IPS-11a (cell line): ENCODE data around the gene BCKDHB.

Experiments
- H3K4me3 ChIP-seq: one replicate; pipeline ENCODE4 v1.5.1; 2013; ENCODE audit warnings: low read depth, low read length, control low read depth

The BCKDHB gene

DNA sequence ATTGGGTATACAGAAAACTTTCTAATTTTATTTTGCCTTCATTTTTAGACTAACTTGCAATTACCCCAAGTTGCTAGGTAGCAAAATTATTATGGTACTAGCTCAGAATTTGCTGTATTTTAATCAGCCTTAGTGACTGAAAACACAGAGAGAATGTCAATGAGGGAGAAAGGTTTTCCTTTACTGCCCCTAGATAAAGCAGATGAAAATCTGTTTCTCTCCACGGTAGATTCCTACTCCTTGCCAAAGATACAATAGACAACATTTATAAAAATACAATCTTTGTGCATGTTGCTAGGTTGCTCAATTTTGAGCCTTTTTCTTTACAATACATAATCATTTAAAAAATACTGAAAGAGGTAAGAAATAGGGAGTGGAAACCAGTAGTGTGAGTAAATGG is 222.2 kb downstream of the BCKDHB start:
- H3K4me3 ChIP-seq: no peak overlapping the region

DNA sequence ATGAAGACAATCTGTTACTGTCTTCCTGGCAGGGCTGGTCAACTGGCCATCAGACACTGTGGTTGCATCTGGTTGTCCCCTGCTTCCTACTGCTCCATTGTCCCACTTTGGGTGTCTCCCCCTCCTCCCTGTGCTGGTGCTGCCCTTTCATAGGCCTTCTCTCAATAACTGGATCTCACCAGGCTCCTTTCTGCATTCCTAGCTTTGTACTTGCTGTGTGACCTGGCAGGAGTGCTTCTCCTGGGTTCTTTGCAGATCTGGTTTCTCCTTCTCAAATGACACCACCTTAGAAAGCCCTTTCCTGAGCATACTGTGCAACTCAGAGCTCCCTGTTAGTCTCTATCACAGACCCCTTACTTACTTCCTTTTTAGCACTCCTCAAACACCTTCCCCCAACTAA is 223.0 kb downstream of the BCKDHB start:
- H3K4me3 ChIP-seq: no peak overlapping the region

DNA sequence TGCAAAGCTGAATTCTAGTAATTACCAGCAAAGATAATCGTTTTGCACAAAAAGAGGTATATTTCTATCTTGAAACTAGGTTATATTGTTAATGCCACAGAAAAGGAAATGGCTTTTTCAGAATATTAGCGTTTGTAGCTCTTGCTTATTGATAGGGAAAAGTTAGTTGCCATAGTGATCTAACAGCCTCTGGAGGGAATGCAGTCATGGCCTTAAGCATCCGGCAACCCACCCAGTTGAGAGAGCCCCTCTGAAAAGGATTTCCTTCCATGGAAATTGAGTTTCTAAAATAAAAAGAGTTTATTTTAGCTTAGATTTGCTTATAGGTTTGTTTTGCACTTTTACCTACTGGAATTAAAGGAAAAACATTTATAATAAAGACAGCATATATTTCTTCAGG is 224.5 kb downstream of the BCKDHB start:
- H3K4me3 ChIP-seq: no peak overlapping the region

DNA sequence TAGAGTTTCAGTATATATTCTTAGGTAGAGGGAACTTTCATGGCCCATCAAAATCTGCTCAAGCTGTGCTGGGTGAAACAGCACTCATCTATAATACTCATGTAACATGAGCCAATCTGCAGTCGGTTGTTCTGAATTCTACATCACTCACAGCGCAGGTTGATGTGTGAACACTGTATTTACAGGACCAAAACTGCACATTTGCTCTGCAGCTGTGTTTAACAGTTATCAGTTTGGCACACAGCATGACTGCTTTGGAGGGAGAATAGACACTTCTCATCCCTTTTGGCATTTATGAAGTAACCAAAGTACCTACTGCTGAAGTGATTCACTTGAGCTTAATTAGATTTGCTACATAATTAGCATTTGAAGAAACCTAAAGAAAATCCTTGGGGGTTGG is 225.1 kb downstream of the BCKDHB start:
- no peak overlapping the region for H3K4me3 ChIP-seq

DNA sequence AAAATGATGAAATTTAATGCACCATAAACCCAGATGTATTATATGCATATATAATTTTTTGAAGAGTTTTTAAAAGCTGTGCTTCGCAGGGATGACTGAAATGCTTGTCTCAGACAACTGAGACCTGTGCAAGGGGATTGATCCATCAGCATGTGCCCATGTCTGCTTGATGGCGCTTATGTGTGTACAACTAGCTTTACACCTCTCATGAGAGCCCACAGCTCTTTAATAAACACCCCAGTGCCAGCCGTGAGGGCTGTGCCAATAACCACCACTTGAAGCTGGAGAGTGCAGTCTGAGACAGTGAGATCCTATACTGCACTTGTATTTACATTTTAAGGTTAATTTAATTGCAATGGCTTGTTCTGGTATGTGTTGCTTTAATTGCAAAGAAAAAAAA is 225.5 kb downstream of the BCKDHB start:
- H3K4me3 ChIP-seq: no peak overlapping the region

DNA sequence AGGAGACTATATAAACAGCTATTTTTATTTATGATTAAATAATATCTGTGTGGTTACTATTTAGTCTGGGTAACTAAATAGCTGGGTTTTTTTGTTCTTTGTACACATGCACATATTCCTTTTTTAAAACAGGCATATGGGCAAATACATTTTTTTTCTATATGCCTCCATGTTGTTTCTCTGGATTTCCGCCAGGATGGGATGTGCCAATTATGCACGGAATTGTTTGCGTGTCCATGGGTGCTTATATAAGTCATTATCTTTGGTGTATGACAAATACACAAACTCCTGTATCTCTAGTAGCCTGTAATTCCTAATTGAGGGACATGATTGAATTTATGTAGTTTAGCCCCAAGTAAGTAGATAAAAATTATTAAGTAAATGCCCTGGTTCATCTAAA is 226.9 kb downstream of the BCKDHB start:
- no peak overlapping the region for H3K4me3 ChIP-seq

DNA sequence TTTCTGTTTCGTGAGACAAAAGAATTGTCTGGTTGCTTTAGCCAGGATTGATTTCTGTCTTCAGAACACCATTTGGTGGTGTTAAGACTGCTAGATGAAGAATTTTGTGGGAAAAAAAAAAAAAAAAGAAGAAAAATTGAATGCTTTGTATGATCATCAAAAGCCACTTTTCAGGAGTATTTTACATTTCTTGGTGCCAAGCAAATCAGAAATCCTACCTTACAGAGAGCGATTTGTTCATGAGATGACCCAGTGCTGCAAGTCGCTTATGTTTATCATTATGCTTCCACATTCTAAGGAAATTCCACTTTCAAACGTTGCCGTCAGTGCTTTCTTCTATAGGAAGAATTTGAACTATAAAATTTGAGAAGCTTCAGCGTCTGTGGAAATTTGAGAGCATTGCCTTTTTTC is 228.7 kb downstream of the BCKDHB start:
- H3K4me3 ChIP-seq: no peak overlapping the region

DNA sequence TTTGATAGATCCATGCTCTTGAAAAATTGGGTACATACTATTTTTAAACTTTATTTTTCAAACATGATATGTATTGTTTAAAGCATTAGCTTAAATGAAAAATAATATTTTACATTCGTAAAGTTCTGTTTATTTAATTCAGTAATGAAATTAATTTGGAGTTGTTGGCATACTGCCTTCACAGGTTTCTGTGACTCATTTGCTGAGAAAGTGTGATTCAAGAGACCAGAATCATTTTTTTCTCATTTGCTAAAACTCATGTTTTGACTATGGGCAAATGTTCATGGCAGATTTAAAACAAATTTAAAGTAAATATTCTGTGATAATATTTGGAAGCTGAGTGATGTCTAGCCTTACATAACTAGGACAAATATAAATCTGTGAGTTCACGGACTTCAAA is 230.4 kb downstream of the BCKDHB start:
- no peak overlapping the region for H3K4me3 ChIP-seq

DNA sequence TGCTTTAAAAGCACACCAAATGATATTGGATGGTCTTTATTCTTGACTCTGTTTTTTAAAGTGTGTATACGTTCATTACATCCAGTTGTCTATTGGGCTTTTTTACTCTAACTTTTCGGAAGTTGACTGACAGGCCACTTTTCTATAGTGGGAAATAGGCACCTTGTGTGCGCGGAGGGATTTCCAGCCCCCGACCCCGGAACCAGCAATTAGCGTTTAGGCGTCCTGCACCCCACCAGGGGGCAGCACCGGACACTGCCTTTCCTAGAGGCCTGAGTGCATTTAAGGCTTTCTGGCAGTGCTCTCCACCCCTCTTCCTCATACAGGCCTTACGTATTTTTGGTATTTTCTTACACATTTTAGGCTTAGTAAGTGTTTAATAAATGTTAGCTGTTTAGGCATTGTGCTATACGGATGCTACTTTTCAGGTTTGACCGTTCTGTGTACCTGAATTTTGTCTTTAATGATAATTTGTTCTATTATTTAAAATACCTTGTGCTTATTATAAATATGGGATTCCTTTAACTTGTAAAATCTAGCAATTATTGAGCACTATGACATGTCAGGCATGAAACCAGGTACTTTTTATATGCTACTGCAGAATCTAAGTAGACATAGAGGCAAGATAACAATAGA is 231.8 kb downstream of the BCKDHB start:
- H3K4me3 ChIP-seq: no peak overlapping the region

DNA sequence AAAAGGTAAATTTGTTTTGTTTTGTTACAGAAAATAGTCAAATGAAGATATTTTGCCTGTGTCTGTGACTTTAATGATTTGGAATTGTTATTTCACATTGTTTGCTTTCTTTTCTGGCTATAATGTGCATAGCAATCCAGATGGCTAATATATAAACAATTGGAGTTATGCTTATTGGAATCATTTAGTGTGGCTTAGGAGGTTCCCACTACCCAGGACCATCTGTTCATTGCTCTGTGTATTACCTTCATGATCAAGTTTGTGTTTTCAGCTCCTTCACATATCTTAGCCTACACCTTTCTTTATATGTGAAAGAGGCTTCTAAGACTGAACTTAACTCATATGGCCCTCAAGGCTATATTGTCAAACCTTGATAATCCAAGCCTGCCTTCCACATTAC is 232.9 kb downstream of the BCKDHB start:
- no peak overlapping the region for H3K4me3 ChIP-seq

DNA sequence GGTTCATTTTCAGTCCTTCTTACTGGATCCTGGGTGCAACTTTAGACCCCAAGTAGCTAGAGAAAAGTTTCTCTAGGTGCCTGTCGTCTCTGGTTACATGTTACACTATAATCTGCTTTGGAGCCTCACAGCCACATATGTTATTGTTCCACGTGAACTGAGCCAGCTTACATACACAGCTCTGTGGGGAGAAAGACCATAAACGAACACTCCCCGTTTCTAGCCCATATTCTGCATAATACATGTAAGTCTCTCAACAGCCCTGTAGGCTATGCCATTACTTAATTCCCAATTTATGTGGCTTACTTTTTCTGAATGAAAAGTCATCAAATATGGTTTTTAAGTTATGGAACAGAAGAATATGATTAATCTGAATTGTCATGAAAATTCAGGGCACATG is 233.8 kb downstream of the BCKDHB start:
- H3K4me3 ChIP-seq: no peak overlapping the region

DNA sequence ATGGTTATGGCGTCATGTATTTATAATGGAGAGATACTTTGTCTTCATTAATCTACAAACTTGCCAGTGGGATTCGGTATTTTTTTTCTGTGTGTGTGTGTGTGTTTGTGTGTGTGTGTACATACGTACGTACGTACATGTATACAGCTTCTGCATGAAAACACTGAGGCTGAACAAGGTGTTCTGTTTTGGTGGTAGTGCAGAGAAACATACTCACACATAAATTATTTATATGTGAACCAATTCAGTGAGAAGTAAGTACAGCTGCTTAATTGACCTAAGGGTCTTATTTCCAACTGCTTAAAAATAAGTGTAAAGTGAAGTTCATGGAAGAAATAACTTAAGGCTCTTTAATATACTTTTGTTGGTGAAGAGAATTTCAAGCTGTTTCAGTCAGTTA is 234.2 kb downstream of the BCKDHB start:
- H3K4me3 ChIP-seq: no peak overlapping the region

DNA sequence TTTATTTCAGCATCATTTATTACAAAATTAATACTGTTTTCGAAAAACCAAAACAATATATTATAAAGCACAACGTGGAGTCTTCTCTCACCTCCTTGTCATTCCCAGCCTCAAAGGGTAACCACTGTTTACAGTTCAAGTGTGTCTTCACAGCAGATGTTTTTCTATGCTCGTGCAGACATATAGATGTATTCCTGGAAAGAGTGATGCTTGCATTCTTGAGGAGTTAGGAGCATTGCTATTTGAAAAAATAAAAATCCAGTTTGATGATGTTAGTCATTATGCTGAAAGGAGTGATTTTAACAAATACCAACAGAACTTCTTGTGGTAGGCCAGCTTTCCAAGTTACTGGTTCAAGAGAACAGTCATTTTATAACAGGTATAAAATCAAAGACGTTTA is 234.9 kb downstream of the BCKDHB start:
- H3K4me3 ChIP-seq: no peak overlapping the region

DNA sequence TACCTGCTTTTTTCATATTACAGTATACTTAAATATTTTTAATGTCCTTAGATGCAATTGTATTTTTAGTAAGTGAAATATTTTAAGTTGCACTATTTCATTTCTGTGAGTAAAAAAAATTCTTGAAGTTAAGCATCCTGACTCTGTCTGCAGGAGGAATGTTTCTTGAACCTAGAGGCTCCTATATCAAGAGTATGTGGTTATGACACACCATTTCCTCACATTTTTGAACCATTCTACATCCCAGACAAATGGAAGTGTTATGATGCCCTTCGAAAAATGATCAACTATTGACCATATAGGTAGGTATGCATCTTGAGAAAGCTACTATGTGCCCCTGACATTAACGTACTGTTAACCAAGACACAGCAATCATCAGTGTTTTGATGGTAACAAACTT is 237.0 kb downstream of the BCKDHB start:
- H3K4me3 ChIP-seq: no peak overlapping the region

DNA sequence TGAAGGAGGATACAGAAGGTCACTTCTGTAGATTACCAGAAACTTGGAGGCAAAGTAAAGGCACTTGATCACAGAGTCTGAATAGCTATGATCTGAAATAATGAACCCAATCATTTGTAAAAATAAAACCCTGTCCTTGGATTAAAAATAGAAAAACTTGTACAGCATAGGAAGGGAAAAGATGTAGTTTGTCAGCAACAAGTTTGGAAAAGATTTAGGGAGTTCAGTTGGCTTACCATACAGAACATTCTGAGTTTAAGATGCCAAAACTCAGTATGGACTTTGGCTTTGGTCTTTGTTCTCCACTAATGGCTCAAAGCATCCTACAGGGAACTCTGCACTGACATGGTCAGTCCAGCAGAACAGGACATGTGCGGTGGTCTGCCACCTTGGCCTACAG is 240.6 kb downstream of the BCKDHB start:
- H3K4me3 ChIP-seq: no peak overlapping the region

DNA sequence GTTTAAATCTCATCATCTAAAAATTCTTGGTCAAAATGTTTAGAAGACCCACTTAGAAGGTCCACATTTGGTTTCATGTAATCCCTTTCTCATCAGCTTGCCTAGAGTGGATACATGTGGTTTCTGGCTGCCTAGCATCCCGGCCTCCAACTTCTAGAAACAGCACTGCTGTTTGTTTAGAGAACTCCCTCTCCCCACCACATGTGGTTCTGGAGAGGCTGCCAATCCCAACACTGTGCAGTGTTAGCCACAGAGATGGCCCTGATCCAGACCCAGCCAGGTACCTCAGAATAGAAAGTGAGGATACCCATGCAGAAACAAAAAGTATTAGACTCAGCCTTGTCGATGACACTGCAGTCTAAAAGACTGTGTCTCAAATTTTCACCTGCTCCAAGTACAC is 241.8 kb downstream of the BCKDHB start:
- no peak overlapping the region for H3K4me3 ChIP-seq

DNA sequence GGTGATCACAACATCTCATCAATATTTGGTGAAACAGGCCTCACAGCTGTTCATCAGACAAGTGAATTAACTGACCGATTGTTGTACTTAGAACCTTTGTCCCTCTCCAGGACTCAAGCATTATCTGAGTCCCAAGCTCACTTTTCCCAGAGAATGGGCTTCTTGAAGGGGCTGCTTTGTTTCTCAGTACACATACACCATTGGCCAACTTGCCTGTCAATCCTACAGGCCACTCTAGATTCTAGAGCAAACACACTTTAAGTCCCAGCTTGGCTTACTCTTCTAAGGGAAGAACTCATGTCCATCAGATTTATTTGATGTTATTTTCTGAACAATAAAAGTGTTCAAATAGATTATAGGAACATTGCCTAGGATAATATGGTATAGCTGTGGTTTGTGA is 249.5 kb downstream of the BCKDHB start:
- H3K4me3 ChIP-seq: no peak overlapping the region

DNA sequence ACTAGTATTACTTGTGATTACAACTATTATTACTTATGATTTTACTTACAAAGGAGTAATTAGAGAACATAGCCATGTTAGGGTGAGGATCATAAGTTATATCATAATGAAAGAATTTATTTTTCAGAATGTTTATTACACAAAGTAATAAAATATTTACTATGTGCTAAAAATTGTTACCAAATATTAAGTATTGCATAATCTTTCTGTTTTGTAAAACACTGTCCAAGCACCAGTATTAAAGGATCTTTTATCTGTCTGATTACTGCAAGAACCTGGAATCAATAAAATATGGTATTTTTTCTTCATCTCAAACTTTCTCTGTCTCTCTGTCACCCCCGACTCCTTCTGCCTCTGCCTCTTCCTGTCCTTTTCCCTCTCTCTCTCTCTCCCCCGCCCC is 250.1 kb downstream of the BCKDHB start:
- no peak overlapping the region for H3K4me3 ChIP-seq

DNA sequence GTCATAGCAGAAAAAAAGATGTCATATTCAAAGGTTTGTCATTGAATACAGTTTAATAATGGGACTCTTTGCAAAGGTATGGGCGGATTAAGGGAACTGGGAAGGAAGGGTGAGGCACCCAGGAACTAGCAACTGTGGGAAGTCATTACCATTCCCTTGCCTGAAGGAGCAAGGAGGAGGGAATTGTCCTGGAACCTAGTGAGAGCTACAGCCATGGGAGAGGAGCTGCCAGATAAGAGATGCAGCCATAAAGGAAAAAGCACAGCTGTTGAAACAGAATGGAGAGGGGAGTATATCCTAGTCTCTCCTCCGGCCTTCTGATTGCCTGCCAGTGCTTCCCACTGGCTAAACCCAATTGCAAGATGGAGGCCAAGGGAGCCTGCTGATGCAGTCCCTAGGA is 250.6 kb downstream of the BCKDHB start:
- no peak overlapping the region for H3K4me3 ChIP-seq

DNA sequence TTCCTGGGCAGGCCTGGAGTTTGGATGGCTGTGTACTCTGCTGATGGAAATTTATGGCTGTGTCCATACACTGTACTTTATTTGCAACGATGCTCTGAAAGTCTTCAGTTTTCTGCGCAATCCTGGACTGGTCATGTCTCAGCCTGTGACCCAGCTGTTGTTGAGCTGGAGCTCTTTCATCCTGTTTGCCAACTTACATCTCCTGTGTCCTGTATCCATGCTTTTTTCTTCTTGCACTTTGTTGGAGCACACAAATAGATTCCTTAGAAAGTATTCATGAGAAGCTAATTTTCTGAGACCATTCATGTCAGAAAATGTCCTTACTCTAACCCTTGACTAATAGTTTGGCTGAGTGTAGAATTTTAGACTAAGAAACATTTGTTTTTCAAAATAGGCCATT is 251.2 kb downstream of the BCKDHB start:
- H3K4me3 ChIP-seq: no peak overlapping the region

DNA sequence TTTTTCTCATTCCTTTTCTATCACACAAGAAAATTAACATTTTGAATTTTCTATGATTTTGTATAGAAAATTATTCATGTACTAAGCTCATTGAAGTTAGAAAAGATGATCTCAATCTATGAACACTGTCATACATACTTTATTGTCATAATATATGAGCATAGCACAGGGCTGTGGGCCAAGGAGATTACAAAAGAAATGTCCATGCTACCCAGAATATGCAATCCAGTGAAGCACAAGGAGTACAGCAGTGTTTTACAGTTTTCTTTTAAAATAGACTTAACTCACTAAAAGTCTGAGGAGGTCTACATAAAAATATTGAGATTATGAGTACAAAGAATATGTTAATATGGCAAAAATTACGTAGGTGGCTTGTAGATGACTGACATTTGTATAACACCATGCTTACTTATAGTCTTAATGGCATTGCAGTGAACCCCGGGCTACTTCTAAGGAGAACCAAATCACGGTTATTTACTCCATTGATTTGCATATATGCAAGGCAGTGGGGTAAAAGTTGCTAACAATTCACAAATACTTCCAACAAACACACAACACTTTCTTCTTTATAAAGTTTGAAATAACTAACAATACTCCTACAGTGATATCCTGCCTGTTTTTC is 257.1 kb downstream of the BCKDHB start:
- no peak overlapping the region for H3K4me3 ChIP-seq

DNA sequence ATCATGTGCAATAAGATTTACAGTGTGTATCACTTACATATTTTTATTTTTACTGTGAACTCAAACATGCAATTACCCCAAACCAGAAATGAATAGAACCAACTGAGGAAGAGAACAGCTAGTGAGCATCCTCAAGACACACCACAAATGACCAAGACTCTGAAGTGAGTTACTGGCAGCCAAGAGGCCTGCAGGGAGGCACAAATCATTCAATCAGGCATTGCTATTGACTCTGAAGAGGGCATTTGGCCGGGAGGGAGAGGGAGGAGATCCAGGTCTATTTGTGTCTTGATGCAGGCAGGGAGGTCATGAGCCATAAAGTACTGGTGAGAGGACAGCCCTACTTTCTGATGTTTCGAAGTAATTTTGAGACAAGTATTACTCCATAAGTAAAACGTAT is 257.7 kb downstream of the BCKDHB start:
- no peak overlapping the region for H3K4me3 ChIP-seq

DNA sequence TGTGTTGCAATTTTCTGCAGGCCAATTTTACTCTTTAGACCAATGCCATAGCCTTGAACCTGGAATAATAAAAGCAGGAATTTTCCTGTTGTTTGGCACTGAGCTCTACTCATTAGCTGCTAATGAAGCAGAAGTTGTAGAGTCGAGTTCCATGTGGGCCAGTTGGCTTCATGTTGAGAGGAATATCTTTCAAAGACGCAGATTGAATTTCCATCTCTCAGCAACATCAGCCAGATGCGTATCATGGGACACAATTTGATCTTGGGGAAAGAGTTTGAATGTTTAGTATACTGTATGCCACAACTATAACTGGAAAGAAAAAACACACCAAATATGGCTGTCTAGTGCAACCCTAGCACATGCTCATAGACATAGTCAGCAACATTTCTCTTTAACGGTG is 259.6 kb downstream of the BCKDHB start:
- no peak overlapping the region for H3K4me3 ChIP-seq
